Inflammatory macrophage treated with lipopolysaccharide for 1 hour (primary cell): ENCODE results near the gene MRPL58.
"Not testable (repeated sequence)": the region's sequence is repeated elsewhere in the genome, so short reads cannot be mapped to it uniquely, and the experiment has no call there.

Experiments
- DNase-seq, 2 donors: peaks; one replicate each; pipeline ENCODE4 v3.0.0-alpha.2; 2020 to 2022

The MRPL58 gene

DNA sequence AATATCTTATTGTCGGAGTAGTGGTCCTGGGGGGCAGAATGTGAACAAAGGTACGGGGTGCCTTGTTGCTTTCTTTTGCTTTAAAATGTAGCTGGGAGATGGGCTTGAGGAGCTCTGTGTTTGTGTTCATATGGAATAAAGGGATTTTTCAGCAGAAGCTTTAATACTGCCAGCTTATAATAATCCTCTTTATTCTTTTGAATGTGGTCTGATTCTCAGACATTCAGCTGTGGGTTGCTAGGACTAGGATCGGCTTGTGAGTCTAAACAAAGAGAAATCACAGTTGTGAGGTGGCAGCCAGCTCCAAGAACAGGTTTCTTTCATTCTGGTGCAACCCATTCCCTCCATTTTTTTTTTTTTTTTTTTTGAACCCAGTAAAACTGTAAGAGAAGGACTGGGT lies 7.2 kb downstream of the MRPL58 start:
- no peak for DNase-seq

DNA sequence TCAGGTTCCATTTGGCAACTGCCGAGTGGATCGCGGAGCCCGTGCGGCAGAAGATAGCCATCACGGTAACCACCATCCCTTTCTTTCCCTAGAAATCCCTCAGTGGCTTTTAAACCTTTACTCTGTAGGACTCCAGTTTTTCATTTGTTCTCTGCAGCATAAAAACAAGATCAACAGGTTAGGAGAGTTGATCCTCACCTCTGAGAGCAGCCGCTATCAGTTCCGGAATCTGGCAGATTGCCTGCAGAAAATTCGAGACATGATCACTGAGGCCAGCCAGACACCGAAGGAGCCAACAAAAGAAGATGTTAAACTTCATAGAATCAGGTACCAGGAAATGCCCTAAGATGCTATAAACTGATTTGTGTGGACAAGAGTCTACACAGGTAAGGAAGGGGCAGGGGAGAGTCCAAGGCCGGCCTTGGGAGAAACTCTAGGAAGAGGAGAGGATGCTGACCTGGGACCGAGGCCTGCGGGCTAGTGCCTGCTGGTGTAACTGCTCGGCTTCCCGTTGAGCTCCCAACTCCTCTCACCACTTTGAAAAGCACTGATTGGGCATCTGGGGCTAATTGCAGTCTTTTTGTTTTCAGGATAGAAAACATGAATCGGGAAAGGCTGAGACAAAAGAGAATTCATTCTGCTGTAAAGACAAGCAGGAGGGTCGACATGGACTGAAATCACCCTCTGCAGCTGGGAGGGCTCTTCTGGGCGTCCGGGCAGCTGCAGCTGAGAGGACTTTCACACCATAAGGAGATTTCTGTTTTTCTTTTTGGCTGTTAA lies 8.1 kb downstream of the MRPL58 start:
- DNase-seq: no peak

DNA sequence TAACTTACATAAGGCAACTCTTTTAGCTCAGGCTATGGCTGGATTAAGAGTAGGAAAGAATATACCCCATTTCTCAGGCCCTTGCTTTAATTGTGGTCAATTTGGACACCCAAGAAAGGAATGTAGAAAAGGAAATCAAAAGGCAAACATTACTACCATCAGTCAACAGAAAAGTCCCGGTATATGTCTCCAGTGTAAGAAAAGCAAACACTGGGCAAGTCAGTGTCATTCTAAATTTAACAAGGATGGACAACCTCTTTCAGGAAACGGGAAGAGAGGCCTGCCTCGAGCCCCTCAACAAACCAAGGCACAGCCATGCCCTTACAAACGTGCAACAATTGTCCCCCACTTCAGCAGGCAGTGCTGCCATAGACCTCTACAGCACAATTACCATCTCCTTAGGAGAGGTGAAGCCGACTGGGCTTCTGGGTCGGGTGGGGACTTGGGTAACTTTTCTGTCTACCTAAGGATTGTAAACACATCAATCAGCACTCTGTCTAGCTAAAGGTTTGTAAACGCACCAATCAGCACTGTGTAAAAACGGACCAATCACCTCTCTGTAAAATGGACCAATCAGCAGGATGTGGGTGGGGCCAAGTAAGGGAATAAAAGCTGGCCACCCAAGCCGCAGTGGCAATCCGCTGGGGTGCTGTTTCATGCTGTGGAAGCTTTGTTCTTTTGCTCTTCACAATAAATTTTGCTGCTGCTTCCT lies 12.4 kb downstream of the MRPL58 start:
- DNase-seq: no peak

DNA sequence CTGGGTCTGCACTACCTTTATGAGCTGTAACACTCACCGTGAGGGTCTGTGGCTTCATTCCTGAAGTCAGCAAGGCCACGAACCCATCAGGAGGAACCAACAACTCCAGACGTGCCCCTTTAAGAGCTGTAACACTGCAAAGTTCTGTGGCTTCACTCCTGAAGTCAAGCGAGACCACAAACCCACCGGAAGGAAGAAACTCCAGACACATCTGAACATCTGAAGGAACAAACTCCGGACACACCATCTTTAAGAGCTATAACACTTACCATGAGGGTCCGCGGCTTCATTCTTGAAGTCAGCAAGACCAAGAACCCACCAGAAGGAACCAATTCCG lies 12.9 kb downstream of the MRPL58 start:
- not testable (repeated sequence) for DNase-seq

DNA sequence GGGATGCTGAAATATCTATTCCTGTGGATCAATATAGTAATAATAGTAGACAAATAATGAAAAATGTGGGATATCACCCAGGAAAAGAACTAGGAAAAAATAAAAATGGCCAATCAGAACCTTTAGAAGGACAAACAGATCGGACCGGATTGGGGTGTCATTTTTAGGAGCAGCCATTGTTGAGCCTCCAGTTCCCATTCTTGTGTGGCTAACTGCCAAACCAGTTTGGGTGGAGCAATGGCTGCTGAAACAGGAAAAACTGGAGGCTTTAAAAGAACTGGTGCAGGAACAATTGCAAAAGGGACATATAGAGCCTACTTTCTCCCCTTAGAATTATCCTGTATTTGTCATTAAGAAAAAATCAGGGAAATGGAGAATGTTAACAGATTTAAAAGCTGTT lies 14.2 kb downstream of the MRPL58 start:
- DNase-seq: peak in 1 of 2 donors; percentile 51

DNA sequence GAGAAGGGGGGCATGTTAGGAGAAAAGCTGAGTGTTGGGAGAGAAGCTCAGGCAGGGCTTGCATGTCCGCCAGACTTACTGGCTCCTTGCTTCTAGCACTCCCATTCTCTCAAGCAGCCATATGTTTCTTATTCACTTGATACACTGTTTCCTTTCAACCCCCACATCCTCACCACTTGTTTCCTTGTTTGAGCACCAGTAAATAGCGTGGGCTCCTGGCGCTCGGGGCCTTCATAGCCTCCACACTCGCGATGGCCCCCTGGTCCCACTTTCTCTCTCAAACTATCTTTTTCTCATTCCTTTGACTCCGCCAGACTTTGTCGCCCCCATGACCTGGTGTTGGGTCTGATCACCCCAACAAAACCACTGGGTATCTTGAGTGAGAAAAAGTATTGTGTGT lies 17.7 kb downstream of the MRPL58 start:
- DNase-seq: no peak

DNA sequence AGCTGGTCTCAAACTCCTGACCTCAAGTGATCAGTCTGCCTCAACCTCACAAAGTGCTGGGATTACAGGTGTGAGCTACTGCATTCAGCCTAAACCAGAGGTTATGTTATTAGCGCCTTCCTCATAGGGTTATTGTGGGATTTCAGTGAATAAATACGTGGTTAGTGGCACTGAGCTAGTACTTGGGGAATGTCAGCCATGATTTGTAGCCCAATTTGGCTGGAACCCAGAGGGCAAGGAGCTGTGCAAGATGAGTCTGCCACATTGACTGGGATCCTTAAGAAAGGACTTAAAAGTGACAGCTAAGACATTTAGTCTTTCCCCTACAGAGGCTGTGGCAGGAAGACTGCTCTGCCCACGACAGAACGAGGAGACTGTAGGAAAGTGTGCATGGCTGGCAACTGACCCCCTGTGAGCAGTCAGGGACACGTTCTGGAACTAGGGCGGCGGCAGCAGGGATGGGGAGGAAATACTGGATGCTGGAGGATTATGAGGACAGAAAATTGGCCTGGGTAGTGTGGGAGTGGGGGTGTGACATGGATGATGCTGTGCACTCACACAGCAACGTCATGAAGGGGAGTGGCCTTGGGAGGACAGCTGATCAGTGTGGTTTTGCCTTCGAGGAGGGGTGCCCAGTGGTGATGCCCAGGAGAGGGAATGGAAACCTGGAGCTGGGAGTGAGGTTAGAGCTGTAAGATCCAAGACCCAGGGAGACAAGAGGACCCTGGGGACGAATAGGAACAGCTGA lies 19.7 kb downstream of the MRPL58 start:
- peak; percentile 82 to 88 for DNase-seq

DNA sequence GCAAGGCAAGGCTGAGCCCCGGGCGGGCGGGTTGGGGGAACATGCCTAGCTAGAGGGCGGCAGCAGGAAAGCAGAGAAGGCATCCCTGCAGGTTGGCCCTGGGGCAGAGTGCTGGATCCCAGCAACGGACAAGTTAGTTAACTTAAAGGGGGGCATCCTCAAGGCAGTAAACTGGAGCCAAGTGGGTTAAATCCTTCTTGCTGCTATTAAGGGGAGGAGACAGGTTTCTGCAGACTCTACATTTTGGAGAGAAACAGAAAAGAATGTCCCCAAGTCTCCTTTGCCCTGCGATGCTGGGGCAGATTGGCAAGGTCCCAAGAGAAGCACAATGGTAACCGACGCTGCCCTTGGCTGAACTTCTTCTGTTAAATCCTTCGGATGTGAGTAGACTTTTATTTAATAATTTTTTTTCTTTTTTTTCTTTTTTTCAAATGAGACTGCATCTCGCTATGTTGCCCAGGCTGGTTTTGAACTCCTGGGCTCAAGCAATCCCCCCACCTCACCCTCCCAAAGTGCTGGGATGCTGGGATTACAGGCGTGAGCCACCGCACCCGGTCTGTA lies 20.3 kb downstream of the MRPL58 start:
- no peak for DNase-seq

DNA sequence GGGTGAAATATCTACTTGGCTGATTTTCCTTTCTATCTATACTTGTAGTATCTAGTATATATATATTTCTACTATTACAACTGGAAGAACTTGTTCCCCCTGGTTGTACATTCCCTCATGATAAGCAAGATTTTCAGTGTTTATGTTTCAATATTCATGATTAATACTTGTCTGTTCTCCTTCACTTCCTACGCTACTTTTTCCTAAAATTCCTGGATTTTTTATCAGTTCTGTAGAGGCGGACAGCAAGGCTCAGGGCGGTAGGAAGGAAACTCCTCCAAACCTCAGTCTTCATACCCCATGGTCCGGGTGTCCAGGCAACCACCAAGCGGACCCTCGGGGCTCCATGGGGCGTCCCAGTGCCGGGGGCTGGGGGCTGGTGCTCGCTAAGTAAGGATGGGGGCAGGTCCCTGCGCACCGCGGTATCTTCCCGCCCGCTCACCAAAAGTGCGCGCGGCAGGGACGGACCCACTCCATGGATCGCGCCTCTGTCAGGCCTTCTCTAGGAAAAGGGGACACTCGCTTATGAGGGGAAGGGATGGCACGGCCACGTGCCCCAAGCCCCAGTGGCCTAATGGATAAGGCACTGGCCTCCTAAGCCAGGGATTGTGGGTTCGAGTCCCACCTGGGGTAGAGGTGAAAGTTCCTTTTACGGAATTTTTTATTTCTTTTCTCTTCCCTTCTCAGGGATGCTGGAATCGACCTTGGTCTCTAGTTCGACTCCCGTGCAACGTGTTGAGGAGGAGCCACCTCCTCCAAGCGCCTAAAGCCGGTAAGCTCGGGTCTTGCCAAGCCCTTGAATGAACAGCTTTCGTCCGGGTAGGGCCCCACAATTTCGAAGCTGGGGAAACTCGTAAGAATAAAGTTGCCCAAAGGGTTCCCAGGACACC lies 21.1 kb downstream of the MRPL58 start:
- DNase-seq: peak; percentile 86 to 99

DNA sequence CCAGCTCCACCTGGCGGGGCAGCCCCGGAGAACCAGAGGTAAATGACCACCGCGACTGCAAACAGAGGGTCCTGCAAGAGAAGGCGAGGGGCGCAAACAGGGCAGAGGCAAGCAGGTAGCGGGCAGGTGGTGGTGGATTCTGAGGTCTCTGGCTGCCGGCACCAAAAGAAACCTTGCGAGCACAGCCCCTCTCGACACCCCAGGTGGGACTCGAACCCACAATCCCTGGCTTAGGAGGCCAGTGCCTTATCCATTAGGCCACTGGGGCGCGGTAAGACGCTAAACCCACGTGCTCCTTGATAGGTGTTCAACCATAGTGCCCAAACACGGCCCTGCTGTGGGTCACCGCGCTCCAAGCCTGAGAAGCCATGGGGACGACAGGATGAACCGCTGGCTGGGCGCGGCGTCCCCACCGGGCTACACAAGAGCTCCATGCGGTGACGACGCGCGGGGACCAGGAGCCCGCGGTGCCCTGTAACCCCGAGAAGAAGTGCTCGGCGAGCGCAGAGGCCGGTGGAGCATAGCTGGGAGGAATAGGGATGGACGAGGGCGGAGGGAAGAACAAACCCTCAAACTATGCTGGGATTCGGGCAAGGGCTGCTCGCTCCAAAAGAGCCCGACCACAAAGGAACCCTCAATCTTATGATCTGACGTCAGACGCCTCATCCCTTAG lies 21.9 kb downstream of the MRPL58 start:
- DNase-seq: peak; percentile 83 to 95

DNA sequence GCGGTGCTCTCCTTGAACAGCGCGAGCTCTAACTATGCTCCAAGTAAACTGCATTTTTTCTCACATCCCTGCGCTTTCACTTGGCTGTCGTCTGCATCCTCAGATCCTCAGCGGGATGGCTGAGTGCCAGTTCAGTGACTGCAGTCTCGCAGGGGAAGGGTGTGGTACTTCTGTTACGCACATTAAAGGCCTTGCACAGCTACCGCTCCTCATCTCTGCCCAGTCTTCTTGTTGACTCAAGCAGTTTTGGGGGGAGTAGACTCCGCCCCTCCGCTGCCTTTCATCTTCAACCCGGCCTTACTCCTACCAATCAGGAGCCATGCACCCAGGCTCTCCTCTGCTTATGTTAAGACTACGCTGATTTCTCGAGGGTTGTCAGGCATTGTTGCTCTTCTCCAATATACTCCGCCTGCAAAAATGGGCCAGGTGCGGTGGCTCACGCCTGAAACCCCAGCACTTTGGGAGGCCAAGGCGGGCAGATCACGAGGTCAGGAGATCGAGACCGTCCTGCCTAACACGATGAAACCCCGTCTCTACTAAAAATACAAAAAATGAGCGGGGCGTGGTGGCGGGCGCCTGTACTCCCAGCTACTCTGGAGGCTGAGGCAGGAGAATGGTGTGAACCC lies 24.3 kb downstream of the MRPL58 start:
- DNase-seq: peak in 1 of 2 donors; percentile 64

DNA sequence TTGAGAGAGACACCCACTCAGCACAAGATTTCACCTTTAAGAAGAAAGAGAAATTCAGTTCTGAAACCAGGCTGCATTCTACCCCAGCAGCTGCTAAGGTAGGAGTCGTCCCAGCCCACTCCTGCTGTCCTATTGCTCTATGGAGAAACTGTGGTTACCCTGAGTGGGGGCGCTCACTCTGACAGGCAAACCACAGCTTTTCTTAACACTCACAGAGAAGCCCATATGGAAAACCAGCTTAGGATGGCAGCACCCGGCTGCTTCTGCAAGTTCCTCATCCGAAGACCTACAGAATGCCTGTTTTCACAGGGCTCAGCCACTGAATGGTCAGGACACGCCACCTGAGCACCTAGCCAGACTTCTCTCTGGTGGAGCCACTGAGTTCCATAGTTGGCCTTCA lies 26.8 kb downstream of the MRPL58 start:
- DNase-seq: no peak

DNA sequence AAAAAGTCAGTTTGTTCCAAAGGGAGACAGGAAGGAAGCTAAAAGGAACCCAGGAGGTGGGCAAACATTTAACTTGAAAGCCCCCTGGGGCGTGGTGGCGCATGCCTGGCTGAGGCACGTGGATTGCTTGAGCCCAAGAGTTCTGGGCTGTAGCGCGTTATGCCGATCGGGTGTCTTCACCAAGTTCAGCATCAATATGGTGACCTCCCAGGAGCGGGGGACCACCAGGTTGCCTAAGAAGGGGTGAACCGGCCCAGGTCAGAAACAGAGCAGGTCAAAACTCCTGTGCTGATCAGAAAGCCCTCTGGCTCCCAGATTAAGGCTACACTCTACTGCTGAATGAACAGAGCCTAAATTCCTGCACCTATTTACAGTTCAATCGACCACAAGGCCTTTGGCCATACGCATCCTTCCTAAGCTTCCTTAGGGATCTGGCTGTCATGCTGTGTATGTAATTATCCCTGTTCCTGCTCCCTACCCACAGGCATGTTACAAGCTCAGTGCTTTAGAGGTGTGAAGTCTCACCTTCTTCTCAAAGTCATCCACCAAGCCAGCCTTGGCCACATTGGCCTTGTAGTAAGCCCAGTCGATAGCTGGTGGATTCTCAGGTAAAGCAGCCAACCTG lies 29.3 kb downstream of the MRPL58 start:
- DNase-seq: no peak

DNA sequence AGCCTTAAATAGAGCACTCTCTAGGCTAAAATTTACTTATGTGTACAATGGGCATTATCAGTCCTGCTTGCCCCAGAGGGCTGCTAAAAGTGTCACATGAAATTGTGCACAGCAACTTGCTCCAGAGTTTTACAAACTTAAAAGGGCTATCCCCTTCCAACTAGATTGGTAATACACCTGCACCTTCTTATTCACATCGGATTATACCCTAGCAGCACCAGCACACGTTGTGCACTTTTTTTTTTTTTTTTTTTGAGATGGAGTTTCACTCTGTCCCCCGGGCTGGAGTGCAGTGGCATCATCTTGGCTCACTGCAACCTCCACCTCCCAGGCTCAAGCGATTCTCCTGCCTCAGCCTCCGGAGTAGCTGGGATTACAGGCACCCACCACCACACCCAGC lies 31.3 kb downstream of the MRPL58 start:
- not testable (repeated sequence) for DNase-seq

DNA sequence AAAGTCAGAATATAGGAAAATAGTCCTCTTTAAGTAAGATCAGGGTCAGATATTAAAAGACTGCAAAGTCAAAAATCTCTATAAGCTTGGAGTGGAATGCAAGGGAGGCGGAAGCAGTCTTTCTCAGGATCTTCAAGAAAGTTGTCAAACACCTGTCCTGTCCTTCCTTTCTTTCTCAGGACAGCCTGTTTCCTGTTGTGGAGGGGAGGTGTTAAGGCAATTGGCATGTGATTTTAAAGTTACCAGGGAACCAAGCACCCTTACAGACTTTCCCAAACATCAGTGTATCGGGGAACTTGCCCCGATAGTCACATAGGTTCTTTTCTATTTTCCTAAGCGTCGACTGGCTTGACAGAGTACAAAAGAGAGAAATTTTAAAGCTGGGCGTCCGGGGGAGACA lies 32.2 kb downstream of the MRPL58 start:
- DNase-seq: no peak

DNA sequence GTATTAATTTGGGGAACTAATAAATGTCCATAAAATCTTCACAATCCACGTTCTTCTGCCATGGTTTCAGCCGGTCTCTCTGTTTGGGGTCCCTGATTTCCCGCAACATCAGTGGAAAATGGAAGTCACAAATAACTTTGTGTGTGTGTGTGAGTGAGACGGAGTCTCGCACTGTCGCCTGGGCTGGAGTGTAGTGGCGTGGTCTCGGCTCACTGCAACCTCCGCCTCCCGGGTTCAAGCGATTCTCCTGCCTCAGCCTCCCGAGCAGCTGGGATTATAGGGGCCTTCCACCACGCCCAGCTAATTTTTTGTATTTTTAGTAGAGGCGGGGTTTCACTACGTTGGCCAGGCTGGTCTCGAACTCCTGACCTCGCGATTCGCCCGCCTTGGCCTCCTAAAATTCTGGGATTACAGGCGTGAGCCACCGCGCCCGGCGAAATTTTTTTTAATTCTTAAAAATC lies 33.5 kb downstream of the MRPL58 start:
- DNase-seq: not testable (repeated sequence)

DNA sequence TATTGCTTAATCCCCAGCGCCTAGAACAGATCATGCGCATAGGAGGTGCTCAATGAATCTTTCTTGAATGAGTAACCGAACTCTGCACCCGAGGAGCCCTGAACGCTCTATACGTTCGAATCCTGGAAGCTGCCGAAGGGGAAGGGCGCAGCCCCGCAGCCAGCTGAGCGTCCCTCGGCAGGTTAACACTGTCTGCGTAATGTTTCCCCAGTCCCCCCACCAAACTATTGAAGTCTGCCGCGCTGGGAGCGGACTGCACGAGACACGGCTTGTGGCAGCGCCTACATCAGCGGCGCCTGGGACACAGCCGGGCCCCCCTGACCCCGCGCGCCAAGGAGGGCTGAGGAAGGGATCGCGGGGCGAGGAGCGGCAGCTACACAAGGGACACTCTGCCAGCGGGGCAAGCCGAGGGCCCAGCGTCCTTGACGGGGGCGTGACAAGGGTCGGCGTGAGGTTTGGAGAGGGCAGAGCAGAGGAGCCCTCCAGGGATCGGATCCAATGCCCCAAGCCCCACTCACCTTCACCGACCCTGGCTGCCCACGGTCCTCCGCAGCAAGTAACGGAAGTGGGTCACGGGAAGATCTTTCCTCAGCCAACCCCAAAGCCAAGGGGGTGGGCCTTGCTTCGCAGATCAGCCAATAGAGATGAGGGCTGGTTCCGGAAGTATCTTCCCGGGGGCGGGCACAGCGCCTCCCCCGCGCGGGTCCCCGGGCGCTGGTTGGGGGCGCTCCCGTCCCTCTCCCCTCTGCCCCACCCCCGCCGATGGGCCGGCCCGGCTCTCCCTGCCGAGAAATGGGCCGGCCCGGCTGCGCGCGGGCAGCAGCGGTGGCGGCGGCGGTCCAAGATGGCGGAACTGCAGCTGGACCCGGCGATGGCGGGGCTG lies 34.2 kb downstream of the MRPL58 start, which contains the start of the genes ATP5PD and KCTD2:
TSS of gene ATP5PD (minus strand) at position 563 of the 883 bp plus-strand sequence. CDS start 4,319 bp downstream, outside the sequence.
TSS of gene KCTD2 (plus strand) at position 819 of the 883 bp plus-strand sequence. CDS start at position 845, 26 bp downstream.
- peak; percentile 95 to 96 for DNase-seq

DNA sequence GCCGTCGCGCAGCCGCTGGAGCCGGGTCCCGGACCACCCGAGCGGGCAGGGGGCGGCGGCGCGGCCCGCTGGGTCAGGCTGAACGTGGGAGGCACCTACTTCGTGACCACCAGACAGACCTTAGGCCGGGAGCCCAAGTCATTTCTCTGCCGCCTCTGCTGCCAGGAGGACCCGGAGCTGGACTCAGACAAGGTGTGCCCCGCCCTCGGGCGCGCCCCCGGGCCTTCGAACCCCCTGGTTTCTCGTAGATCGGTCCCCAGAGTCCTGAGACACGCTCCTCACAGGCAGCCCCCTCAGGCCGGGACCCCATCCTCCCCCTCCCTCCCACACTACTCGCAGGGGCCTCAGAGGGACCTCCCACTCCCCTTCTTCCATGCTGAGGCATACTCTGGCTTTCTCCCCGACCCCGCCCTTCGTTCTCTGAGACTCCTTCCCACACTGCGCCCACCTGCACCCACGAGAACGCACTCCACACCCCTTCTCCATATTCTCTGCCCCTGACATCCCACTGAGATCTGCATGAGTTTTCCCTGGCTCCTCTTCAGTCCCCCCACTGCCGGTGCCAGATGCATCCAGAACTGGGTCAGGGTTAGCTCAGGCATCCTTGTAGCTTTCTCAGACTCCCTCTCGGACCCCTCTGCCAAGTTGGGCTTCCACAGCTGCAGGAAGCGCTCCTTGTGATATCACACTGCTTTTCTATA lies 35.1 kb downstream of the MRPL58 start:
- DNase-seq: no peak
